Right cardiac atrium (tissue), 5 donors: ENCODE data around the gene ATP13A2. TPM values are rescaled to one million over a fixed set of nuclear protein-coding genes. Genes with fewer than 3 reads are reported as not detected.

Source experiments
- ATAC-seq, 2 donors: fragments of 200-7000 bp; cut with Tn5 transposase; one replicate each; pipeline versions ENCODE4 v1.8.0 to v1.9.1; 2020; ENCODE audit warnings: moderate library complexity in 2 of 2, mild to moderate bottlenecking in 1 of 2
- DNase-seq, 3 donors: peaks; one replicate each; pipeline ENCODE4 v3.0.0-alpha.2; 2020
- H3K27ac ChIP-seq: one replicate; pipeline ENCODE4 v1.5.1; 2013; ENCODE audit warnings: mild to moderate bottlenecking, low read length, control low read depth, moderate library complexity
- H3K27me3 ChIP-seq: one replicate; pipeline ENCODE4 v1.6.1; 2013; ENCODE audit not compliant: control insufficient read depth, insufficient read depth
- H3K4me1 ChIP-seq: one replicate; pipeline ENCODE4 v1.6.1; 2013; ENCODE audit warnings: low read length; ENCODE audit not compliant: control insufficient read depth, insufficient read depth
- H3K4me3 ChIP-seq: one replicate; pipeline ENCODE4 v1.5.1; 2013; ENCODE audit warnings: low read length, control low read depth
- H3K9me3 ChIP-seq: one replicate; pipeline ENCODE4 v1.6.1; 2013; ENCODE audit warnings: low read length; ENCODE audit not compliant: control insufficient read depth
- WGBS: extraction: QIAGEN DNeasy Blood & Tissue Kit; methylation state at CpG from one replicate; pipeline ENCODE4 v1.1.7; 2013; 5-methylcytosine and 5-hydroxymethylcytosine counted together
- intact Hi-C, 4 donors: fragments of 100-400 bp; cut with DNase I; formaldehyde crosslinking; loops; one replicate each; pipeline versions ENCODE4 v1.11.0 to v1.14.0; 2022 to 2023
- polyA plus RNA-seq: library from polyadenylated mRNA; stranded (reverse); fragments of 200-250 nt; gene quantifications from one replicate; pipeline ENCODE4 v1.2.3, GENCODE V29; 2013
- total RNA-seq, 4 donors: library from RNA; stranded (reverse); fragmentation: NEBNext Ultra II Directional; extraction: Animal tissue kit (Norgen Biotek cat#: 25700); gene quantifications; one replicate each; pipeline ENCODE4 v1.2.1, GENCODE V29; 2021
- donor health status: healthy with polysubstance abuse.
- donor health status: DM: no; HTN: yes; CAD: no.
- donor health status: DM: no; HTN: no; CAD: no.
- donor health status: DM: no; HTN: yes; CAD: no; lungs with severe emphysema.
- donor health status: DM: yes; HTN: yes; CAD: no.

Gene ATP13A2
- total and polyA plus RNA-seq, 5 donors = 10.3 to 15.1 (median 14.0) TPM

GRCh38 chr1:17052038-17052437 lies 40.3 kb upstream of the ATP13A2 start:
- Histone ChIP-seq H3K27me3 (no peaks in the 10 kb centered on the region), H3K4me3 (no peak overlapping the region), H3K4me1 (no peaks in the 10 kb centered on the region), H3K27ac (no peak overlapping the region), H3K9me3 (no peaks in the 10 kb centered on the region)
- ATAC-seq (no peak), DNase-seq (no peak)
- intact Hi-C loops = loop anchor here in 1 of 4 donors (5.0 kb wide), 1 partner anchor 35 kb away; no protein-coding TSS in a partner anchor
- WGBS = 77% methylated on average over 1 of the region's 1 CpG

- Histone ChIP-seq H3K27ac (no peak overlapping the region), H3K9me3 (no peaks in the 10 kb centered on the region), H3K4me3 (no peak overlapping the region), H3K27me3 (no peaks in the 10 kb centered on the region), H3K4me1 (no peaks in the 10 kb centered on the region)
- no peak for ATAC-seq
- WGBS = 81% methylated on average over 5 of the region's 5 CpGs
- DNase-seq = no peak
- intact Hi-C loops = loop anchor here (5.0 kb wide), 2 partner anchors 91 to 96 kb away; no protein-coding TSS in a partner anchor
Measured at GRCh38 chr1:17047924-17048323, 36.2 kb upstream of the ATP13A2 start.

GRCh38 chr1:17046334-17046657 lies 34.6 kb upstream of the ATP13A2 start:
- H3K27me3 ChIP-seq = no peaks in the 10 kb centered on the region
- H3K4me1 ChIP-seq = no peaks in the 10 kb centered on the region
- H3K9me3 ChIP-seq = no peaks in the 10 kb centered on the region
- no peak for DNase-seq
- no peak overlapping the region for H3K4me3 ChIP-seq
- 57% methylated on average over 3 of the region's 3 CpGs for WGBS
- H3K27ac ChIP-seq = no peak overlapping the region
- intact Hi-C loops = loop anchor here (5.0 kb wide), 2 partner anchors 89 to 94 kb away; no protein-coding TSS in a partner anchor
- no peak for ATAC-seq

GRCh38 chr1:17045634-17046333 lies 34.1 kb upstream of the ATP13A2 start:
- Histone ChIP-seq H3K9me3 (no peaks in the 10 kb centered on the region), H3K27ac (no peak overlapping the region), H3K4me1 (no peaks in the 10 kb centered on the region), H3K4me3 (peak overlapping the region; percentile 39), H3K27me3 (no peaks in the 10 kb centered on the region)
- ATAC-seq (peak; percentile 70 to 71), DNase-seq (no peak)
- WGBS = 29% methylated on average over 9 of the region's 9 CpGs
- intact Hi-C loops = loop anchor here (5.0 kb wide), 2 partner anchors 88 to 93 kb away; no protein-coding TSS in a partner anchor

GRCh38 chr1:17045150-17045549 lies 33.4 kb upstream of the ATP13A2 start:
- no peaks in the 10 kb centered on the region for H3K9me3 ChIP-seq
- ATAC-seq (peak; percentile 57 to 68), DNase-seq (no peak)
- no peak overlapping the region for H3K4me3 ChIP-seq
- no peaks in the 10 kb centered on the region for H3K4me1 ChIP-seq
- no peaks in the 10 kb centered on the region for H3K27me3 ChIP-seq
- intact Hi-C loops = loop anchor here (5.0 kb wide), 2 partner anchors 88 to 93 kb away; no protein-coding TSS in a partner anchor
- no peak overlapping the region for H3K27ac ChIP-seq
- 65% methylated on average over 5 of the region's 5 CpGs for WGBS

GRCh38 chr1:17043676-17044075 lies 31.9 kb upstream of the ATP13A2 start:
- no peak overlapping the region for H3K4me3 ChIP-seq
- intact Hi-C loops = no loop called here
- no peak overlapping the region for H3K27ac ChIP-seq
- no peaks in the 10 kb centered on the region for H3K9me3 ChIP-seq
- ATAC-seq = no peak
- 80% methylated on average over 5 of the region's 5 CpGs for WGBS
- H3K4me1 ChIP-seq = no peaks in the 10 kb centered on the region
- no peaks in the 10 kb centered on the region for H3K27me3 ChIP-seq
- no peak for DNase-seq

GRCh38 chr1:17040135-17040534 lies 28.4 kb upstream of the ATP13A2 start:
- intact Hi-C loops = no loop called here
- no peaks in the 10 kb centered on the region for H3K27me3 ChIP-seq
- no peaks in the 10 kb centered on the region for H3K4me1 ChIP-seq
- no peak overlapping the region for H3K27ac ChIP-seq
- H3K4me3 ChIP-seq = no peak overlapping the region
- DNase-seq = no peak
- ATAC-seq = no peak
- H3K9me3 ChIP-seq = no peaks in the 10 kb centered on the region
- 77% methylated on average over 1 of the region's 1 CpG for WGBS

GRCh38 chr1:17039522-17039921 lies 27.8 kb upstream of the ATP13A2 start:
- intact Hi-C loops = no loop called here
- H3K9me3 ChIP-seq = no peaks in the 10 kb centered on the region
- no peak overlapping the region for H3K27ac ChIP-seq
- H3K27me3 ChIP-seq = no peaks in the 10 kb centered on the region
- no peak for DNase-seq
- H3K4me3 ChIP-seq = no peak overlapping the region
- H3K4me1 ChIP-seq = no peaks in the 10 kb centered on the region
- 96% methylated on average over 2 of the region's 2 CpGs for WGBS
- ATAC-seq = no peak

- Histone ChIP-seq H3K27me3 (no peaks in the 10 kb centered on the region), H3K27ac (no peak overlapping the region), H3K4me1 (no peaks in the 10 kb centered on the region), H3K4me3 (no peak overlapping the region), H3K9me3 (no peaks in the 10 kb centered on the region)
- intact Hi-C loops = no loop called here
- no peak for ATAC-seq
- 85% methylated on average over 4 of the region's 4 CpGs for WGBS
- no peak for DNase-seq
Measured at GRCh38 chr1:17033481-17033880, 21.8 kb upstream of the ATP13A2 start.

- Histone ChIP-seq H3K4me1 (no peaks in the 10 kb centered on the region), H3K4me3 (no peak overlapping the region), H3K27me3 (no peaks in the 10 kb centered on the region), H3K27ac (no peak overlapping the region), H3K9me3 (no peaks in the 10 kb centered on the region)
- DNase-seq (no peak), ATAC-seq (no peak)
- intact Hi-C loops = no loop called here
- WGBS = 96% methylated on average over 3 of the region's 3 CpGs
Measured at GRCh38 chr1:17032741-17033140, 21.0 kb upstream of the ATP13A2 start.

GRCh38 chr1:17031436-17031835 lies 19.7 kb upstream of the ATP13A2 start:
- intact Hi-C loops = no loop called here
- Histone ChIP-seq H3K9me3 (no peaks in the 10 kb centered on the region), H3K27ac (no peak overlapping the region), H3K4me3 (no peak overlapping the region), H3K27me3 (no peaks in the 10 kb centered on the region), H3K4me1 (no peaks in the 10 kb centered on the region)
- ATAC-seq (no peak), DNase-seq (no peak)
- 90% methylated on average over 4 of the region's 4 CpGs for WGBS

- Histone ChIP-seq H3K9me3 (no peaks in the 10 kb centered on the region), H3K27me3 (no peaks in the 10 kb centered on the region), H3K27ac (no peak overlapping the region), H3K4me3 (no peak overlapping the region), H3K4me1 (no peaks in the 10 kb centered on the region)
- WGBS = 83% methylated on average over 4 of the region's 4 CpGs
- intact Hi-C loops = no loop called here
- DNase-seq (no peak), ATAC-seq (no peak)
Measured at GRCh38 chr1:17030206-17030605, 18.5 kb upstream of the ATP13A2 start.
